ENCODE data around the gene LPCAT1. TPM values are rescaled to one million over a fixed set of nuclear protein-coding genes. Genes with fewer than 3 reads are reported as not detected.
"Not testable (repeated sequence)": the region's sequence is repeated elsewhere in the genome, so short reads cannot be mapped to it uniquely, and the experiment has no call there.

The LPCAT1 gene
- total RNA-seq, 2 donors from 2014 or later: 38.5 to 62.7 TPM

GRCh38 chr5:1506242-1507013 is 17.3 kb downstream of the LPCAT1 start:
- no peak for ATAC-seq (replicated peaks)
- no peak overlapping the region for H3K27ac Mint-ChIP-seq

GRCh38 chr5:1505506-1506241 is 18.1 kb downstream of the LPCAT1 start:
- Mint-ChIP-seq H3K9me3 (no peaks in the 10 kb centered on the region), H3K27me3 (no peaks in the 10 kb centered on the region), H3K4me1 (peaks cover 16% of the 10 kb centered on the region), H3K4me3 (no peak overlapping the region), H3K27ac (no peak overlapping the region), H3K36me3 (ENCODE audit: low read depth) (peaks cover 14% of the 10 kb centered on the region)
- ATAC-seq (replicated peaks): no peak

More at GRCh38 chr5:1506242-1507013, 17.3 kb downstream of the LPCAT1 start:
- no peak overlapping the region for H3K4me3 Mint-ChIP-seq
- peaks cover 10% of the 10 kb centered on the region for H3K36me3 Mint-ChIP-seq (ENCODE audit: low read depth)
- no peaks in the 10 kb centered on the region for H3K27me3 Mint-ChIP-seq
- H3K9me3 Mint-ChIP-seq: no peaks in the 10 kb centered on the region
- H3K4me1 Mint-ChIP-seq: peaks cover 16% of the 10 kb centered on the region

GRCh38 chr5:1505089-1505488 is 18.7 kb downstream of the LPCAT1 start:
- H3K4me3 Mint-ChIP-seq; H3K27me3 Mint-ChIP-seq; ATAC-seq (replicated peaks); H3K9me3 Mint-ChIP-seq; H3K27ac Mint-ChIP-seq: not testable (repeated sequence)
- peaks cover 14% of the 10 kb centered on the region for H3K36me3 Mint-ChIP-seq (ENCODE audit: low read depth)
- H3K4me1 Mint-ChIP-seq: peaks cover 16% of the 10 kb centered on the region

GRCh38 chr5:1504617-1505016 is 19.1 kb downstream of the LPCAT1 start:
- no peak for ATAC-seq (replicated peaks)
- no peaks in the 10 kb centered on the region for H3K9me3 Mint-ChIP-seq
- peaks cover 15% of the 10 kb centered on the region for H3K4me1 Mint-ChIP-seq
- H3K27me3 Mint-ChIP-seq: no peaks in the 10 kb centered on the region
- H3K4me3 Mint-ChIP-seq: no peak overlapping the region
- peaks cover 18% of the 10 kb centered on the region for H3K36me3 Mint-ChIP-seq (ENCODE audit: low read depth)
- no peak overlapping the region for H3K27ac Mint-ChIP-seq

- Mint-ChIP-seq H3K4me3 (no peak overlapping the region), H3K27ac (no peak overlapping the region), H3K27me3 (no peaks in the 10 kb centered on the region), H3K36me3 (ENCODE audit: low read depth) (peaks cover 19% of the 10 kb centered on the region), H3K4me1 (peaks cover 11% of the 10 kb centered on the region), H3K9me3 (no peaks in the 10 kb centered on the region)
- no peak for ATAC-seq (replicated peaks)
Observed at GRCh38 chr5:1504069-1504595, 19.6 kb downstream of the LPCAT1 start.

GRCh38 chr5:1503241-1504068 is 20.3 kb downstream of the LPCAT1 start:
- Mint-ChIP-seq H3K4me3 (no peak overlapping the region), H3K4me1 (peaks cover 15% of the 10 kb centered on the region), H3K27me3 (no peaks in the 10 kb centered on the region), H3K9me3 (no peaks in the 10 kb centered on the region), H3K27ac (no peak overlapping the region), H3K36me3 (ENCODE audit: low read depth) (peaks cover 21% of the 10 kb centered on the region)
- ATAC-seq (replicated peaks): no peak

GRCh38 chr5:1502737-1503120 is 21.0 kb downstream of the LPCAT1 start:
- Mint-ChIP-seq H3K36me3 (ENCODE audit: low read depth) (peaks cover 25% of the 10 kb centered on the region), H3K4me3 (no peak overlapping the region), H3K4me1 (peaks cover 17% of the 10 kb centered on the region), H3K27ac (no peak overlapping the region), H3K9me3 (no peaks in the 10 kb centered on the region), H3K27me3 (no peaks in the 10 kb centered on the region)
- ATAC-seq (replicated peaks): no peak

GRCh38 chr5:1502046-1502736 is 21.6 kb downstream of the LPCAT1 start:
- Mint-ChIP-seq H3K9me3 (no peaks in the 10 kb centered on the region), H3K27me3 (no peaks in the 10 kb centered on the region), H3K4me3 (no peak overlapping the region), H3K4me1 (peaks cover 17% of the 10 kb centered on the region), H3K36me3 (ENCODE audit: low read depth) (peaks cover 22% of the 10 kb centered on the region), H3K27ac (no peak overlapping the region)
- peak; percentile 63 for ATAC-seq (replicated peaks)

GRCh38 chr5:1501372-1502045 is 22.3 kb downstream of the LPCAT1 start:
- H3K4me3 Mint-ChIP-seq: no peak overlapping the region
- H3K9me3 Mint-ChIP-seq: no peaks in the 10 kb centered on the region
- ATAC-seq (replicated peaks): no peak
- H3K27ac Mint-ChIP-seq: no peak overlapping the region
- peaks cover 17% of the 10 kb centered on the region for H3K4me1 Mint-ChIP-seq
- peaks cover 20% of the 10 kb centered on the region for H3K36me3 Mint-ChIP-seq (ENCODE audit: low read depth)
- H3K27me3 Mint-ChIP-seq: no peaks in the 10 kb centered on the region

- no peak for ATAC-seq (replicated peaks)
- Mint-ChIP-seq H3K36me3 (ENCODE audit: low read depth) (peaks cover 23% of the 10 kb centered on the region), H3K27me3 (no peaks in the 10 kb centered on the region), H3K4me3 (no peak overlapping the region), H3K9me3 (no peaks in the 10 kb centered on the region), H3K4me1 (peaks cover 17% of the 10 kb centered on the region), H3K27ac (no peak overlapping the region)
Observed at GRCh38 chr5:1500411-1501091, 23.2 kb downstream of the LPCAT1 start.

- ATAC-seq (replicated peaks): no peak
- H3K4me3 Mint-ChIP-seq: no peak overlapping the region
- peaks cover 30% of the 10 kb centered on the region for H3K36me3 Mint-ChIP-seq (ENCODE audit: low read depth)
- H3K27me3 Mint-ChIP-seq: no peaks in the 10 kb centered on the region
- H3K4me1 Mint-ChIP-seq: peaks cover 17% of the 10 kb centered on the region
- no peak overlapping the region for H3K27ac Mint-ChIP-seq
- H3K9me3 Mint-ChIP-seq: no peaks in the 10 kb centered on the region
Observed at GRCh38 chr5:1499851-1500250, 23.9 kb downstream of the LPCAT1 start.

- H3K9me3 Mint-ChIP-seq: no peaks in the 10 kb centered on the region
- no peaks in the 10 kb centered on the region for H3K27me3 Mint-ChIP-seq
Observed at GRCh38 chr5:1498623-1499416, 24.9 kb downstream of the LPCAT1 start.

More at GRCh38 chr5:1498623-1499416, 24.9 kb downstream of the LPCAT1 start:
- H3K4me3 Mint-ChIP-seq: no peak overlapping the region
- H3K4me1 Mint-ChIP-seq: peaks cover 15% of the 10 kb centered on the region
- no peak for ATAC-seq (replicated peaks)
- H3K36me3 Mint-ChIP-seq (ENCODE audit: low read depth): peaks cover 38% of the 10 kb centered on the region
- H3K27ac Mint-ChIP-seq: no peak overlapping the region

Measured in activated T-helper 17 cell treated with anti-CD3 and anti-CD28 coated beads, Interleukin-2, amount 50 U/mL, for 72 hours (primary cell).